ENCODE results near the gene ORC3. TPM values are rescaled to one million over a fixed set of nuclear protein-coding genes. Genes with fewer than 3 reads are reported as not detected.
"Not testable (repeated sequence)": the region's sequence is repeated elsewhere in the genome, so short reads cannot be mapped to it uniquely, and the experiment has no call there.

The ORC3 gene
- total and polyA plus RNA-seq, 2 donors, result 16.5 to 56.9 TPM

GRCh38 chr6:87674290-87674689 lies 84.4 kb downstream of the ORC3 start:
- Histone ChIP-seq H3K27ac (ENCODE audit: low read depth) (no peak overlapping the region), H3K4me1 (ENCODE audit: insufficient read depth) (no peaks in the 10 kb centered on the region), H3K4me3 (ENCODE audit: low read depth, low read length) (no peak overlapping the region), H3K36me3 (ENCODE audit: insufficient read depth) (peaks cover 9% of the 10 kb centered on the region)
- DNase-seq (ENCODE audit: extremely low spot score), result no peak

GRCh38 chr6:87675004-87675681 lies 85.2 kb downstream of the ORC3 start:
- Histone ChIP-seq H3K4me1 (ENCODE audit: insufficient read depth) (no peaks in the 10 kb centered on the region), H3K4me3 (ENCODE audit: low read depth, low read length) (no peak overlapping the region), H3K27ac (ENCODE audit: low read depth) (no peak overlapping the region), H3K36me3 (ENCODE audit: insufficient read depth) (peaks cover 8% of the 10 kb centered on the region)
- WGBS, result 70% methylated on average over 4 of the region's 4 CpGs
- DNase-seq (ENCODE audit: extremely low spot score), result no peak

GRCh38 chr6:87682310-87682709 lies 92.4 kb downstream of the ORC3 start:
- Histone ChIP-seq H3K4me3 (ENCODE audit: low read depth, low read length) (no peak overlapping the region), H3K4me1 (ENCODE audit: insufficient read depth) (no peaks in the 10 kb centered on the region), H3K36me3 (ENCODE audit: insufficient read depth) (peaks cover 3% of the 10 kb centered on the region), H3K27ac (ENCODE audit: low read depth) (no peak overlapping the region)
- no peak for DNase-seq (ENCODE audit: extremely low spot score)

GRCh38 chr6:87683890-87684289 lies 94.0 kb downstream of the ORC3 start:
- DNase-seq (ENCODE audit: extremely low spot score), result no peak
- no peaks in the 10 kb centered on the region for H3K36me3 ChIP-seq (ENCODE audit: insufficient read depth)
- no peaks in the 10 kb centered on the region for H3K4me1 ChIP-seq (ENCODE audit: insufficient read depth)
- 60% methylated on average over 3 of the region's 3 CpGs for WGBS
- H3K27ac ChIP-seq (ENCODE audit: low read depth), result no peak overlapping the region
- no peak overlapping the region for H3K4me3 ChIP-seq (ENCODE audit: low read depth, low read length)

GRCh38 chr6:87684895-87685654 lies 95.1 kb downstream of the ORC3 start:
- 78% methylated on average over 1 of the region's 1 CpG for WGBS
- Histone ChIP-seq H3K27ac (ENCODE audit: low read depth) (no peak overlapping the region), H3K4me3 (ENCODE audit: low read depth, low read length) (no peak overlapping the region), H3K36me3 (ENCODE audit: insufficient read depth) (peaks cover 2% of the 10 kb centered on the region), H3K4me1 (ENCODE audit: insufficient read depth) (no peaks in the 10 kb centered on the region)
- no peak for DNase-seq (ENCODE audit: extremely low spot score)

- not testable (repeated sequence) for H3K27ac ChIP-seq (ENCODE audit: low read depth); H3K36me3 ChIP-seq (ENCODE audit: insufficient read depth); DNase-seq (ENCODE audit: extremely low spot score); H3K4me1 ChIP-seq (ENCODE audit: insufficient read depth); H3K4me3 ChIP-seq (ENCODE audit: low read depth, low read length)
- 92% methylated on average over 11 of the region's 11 CpGs for WGBS
Measured at GRCh38 chr6:87686636-87687205, 96.8 kb downstream of the ORC3 start.

GRCh38 chr6:87687296-87687695 lies 97.4 kb downstream of the ORC3 start:
- WGBS, result 67% methylated on average over 3 of the region's 3 CpGs
- no peaks in the 10 kb centered on the region for H3K4me1 ChIP-seq (ENCODE audit: insufficient read depth)

GRCh38 chr6:87687893-87688292 lies 98.0 kb downstream of the ORC3 start:
- not testable (repeated sequence) for H3K36me3 ChIP-seq (ENCODE audit: insufficient read depth); H3K4me3 ChIP-seq (ENCODE audit: low read depth, low read length); H3K4me1 ChIP-seq (ENCODE audit: insufficient read depth); DNase-seq (ENCODE audit: extremely low spot score); H3K27ac ChIP-seq (ENCODE audit: low read depth)
- WGBS, result 93% methylated on average over 9 of the region's 9 CpGs

More at GRCh38 chr6:87687296-87687695, 97.4 kb downstream of the ORC3 start:
- Histone ChIP-seq H3K36me3 (ENCODE audit: insufficient read depth) (peaks cover 2% of the 10 kb centered on the region), H3K27ac (ENCODE audit: low read depth) (no peak overlapping the region), H3K4me3 (ENCODE audit: low read depth, low read length) (no peak overlapping the region)
- no peak for DNase-seq (ENCODE audit: extremely low spot score)

- Histone ChIP-seq H3K36me3 (ENCODE audit: insufficient read depth) (peaks cover 2% of the 10 kb centered on the region), H3K4me1 (ENCODE audit: insufficient read depth) (no peaks in the 10 kb centered on the region), H3K4me3 (ENCODE audit: low read depth, low read length) (no peak overlapping the region), H3K27ac (ENCODE audit: low read depth) (no peak overlapping the region)
- 85% methylated on average over 3 of the region's 3 CpGs for WGBS
- DNase-seq (ENCODE audit: extremely low spot score), result no peak
Measured at GRCh38 chr6:87690441-87690840, 100.5 kb downstream of the ORC3 start.

- no peaks in the 10 kb centered on the region for H3K4me1 ChIP-seq (ENCODE audit: insufficient read depth)
- H3K36me3 ChIP-seq (ENCODE audit: insufficient read depth), result peaks cover 2% of the 10 kb centered on the region
- 76% methylated on average over 2 of the region's 2 CpGs for WGBS
- DNase-seq (ENCODE audit: extremely low spot score), result no peak
- H3K4me3 ChIP-seq (ENCODE audit: low read depth, low read length), result no peak overlapping the region
- H3K27ac ChIP-seq (ENCODE audit: low read depth), result no peak overlapping the region
Measured at GRCh38 chr6:87692086-87692485, 102.2 kb downstream of the ORC3 start.

GRCh38 chr6:87696817-87697216 lies 106.9 kb downstream of the ORC3 start:
- not testable (repeated sequence) for H3K4me3 ChIP-seq (ENCODE audit: low read depth, low read length); H3K4me1 ChIP-seq (ENCODE audit: insufficient read depth); H3K27ac ChIP-seq (ENCODE audit: low read depth); DNase-seq (ENCODE audit: extremely low spot score); H3K36me3 ChIP-seq (ENCODE audit: insufficient read depth)
- 95% methylated on average over 12 of the region's 12 CpGs for WGBS

GRCh38 chr6:87697581-87698546 lies 107.9 kb downstream of the ORC3 start:
- Histone ChIP-seq H3K36me3 (ENCODE audit: insufficient read depth) (no peaks in the 10 kb centered on the region), H3K27ac (ENCODE audit: low read depth) (no peak overlapping the region), H3K4me1 (ENCODE audit: insufficient read depth) (peaks cover 2% of the 10 kb centered on the region), H3K4me3 (ENCODE audit: low read depth, low read length) (peak overlapping the region; percentile 18)
- peak; percentile 71 for DNase-seq (ENCODE audit: extremely low spot score)
- WGBS, result 34% methylated on average over 8 of the region's 8 CpGs

- H3K4me1 ChIP-seq (ENCODE audit: insufficient read depth), result peaks cover 2% of the 10 kb centered on the region
- peak overlapping the region; percentile 18 for H3K4me3 ChIP-seq (ENCODE audit: low read depth, low read length)
- no peak for DNase-seq (ENCODE audit: extremely low spot score)
- WGBS, result 25% methylated on average over 2 of the region's 2 CpGs
- H3K27ac ChIP-seq (ENCODE audit: low read depth), result no peak overlapping the region
- H3K36me3 ChIP-seq (ENCODE audit: insufficient read depth), result no peaks in the 10 kb centered on the region
Measured at GRCh38 chr6:87698547-87699006, 108.6 kb downstream of the ORC3 start.

All from urinary bladder (tissue), 4 donors.